ENCODE measurements around the gene GPX4. TPM values are rescaled to one million over a fixed set of nuclear protein-coding genes. Genes with fewer than 3 reads are reported as not detected.

Gene GPX4
- total RNA-seq, 1 experiment from 2014 or later: 577 TPM

GRCh38 chr19:1105008-1105872 lies 1.4 kb downstream of the GPX4 start:
- no peak for DNase-seq (ENCODE audit: low read depth, low spot score)
- Histone ChIP-seq H3K27me3 (ENCODE audit: control insufficient read depth, insufficient read depth, low read length) (no peaks in the 10 kb centered on the region), H3K27ac (ENCODE audit: low read length) (peak overlapping the region; percentile 83), H3K9me3 (ENCODE audit: control insufficient read depth, insufficient read depth, low read depth, low read length) (no peaks in the 10 kb centered on the region), H3K4me1 (ENCODE audit: control insufficient read depth, insufficient read depth, low read length) (peaks cover 36% of the 10 kb centered on the region), H3K4me3 (ENCODE audit: low read depth in 2 of 2, low read length in 2 of 2) (peak overlapping the region; percentile 58 to 62), H3K36me3 (ENCODE audit: control insufficient read depth, insufficient read depth, low read length) (no peaks in the 10 kb centered on the region; the same call in 1 of the 2 replicates)
- ChIA-PET CTCF (interaction anchor here (0.6 kb wide), 1 partner anchor 86 kb away, joined by 3 read pairs; no protein-coding TSS in a partner anchor), POLR2A (interaction anchor here (0.6 kb wide), 1 partner anchor 90 kb away, joined by 3 read pairs; no protein-coding TSS in a partner anchor)
- intact Hi-C loops (cut with micrococcal nuclease; ENCODE audit: unreplicated experiment): no loop called here
- BruUV-seq (replicated peaks): TSS peak; percentile 93
- TF ChIP-seq SIN3A (IDR thresholded peaks at IDR 0.05; ENCODE audit: borderline replicate concordance, insufficient read depth, low read depth, low read length) (no peak), TCF7L2 (IDR thresholded peaks at IDR 0.05; ENCODE audit: low read depth, low read length) (peak; percentile 93), POLR2AphosphoS5 (IDR thresholded peaks at IDR 0.05; ENCODE audit: low read depth, low read length) (peak; percentile 62)
- TF ChIP-seq, protein P1, sequence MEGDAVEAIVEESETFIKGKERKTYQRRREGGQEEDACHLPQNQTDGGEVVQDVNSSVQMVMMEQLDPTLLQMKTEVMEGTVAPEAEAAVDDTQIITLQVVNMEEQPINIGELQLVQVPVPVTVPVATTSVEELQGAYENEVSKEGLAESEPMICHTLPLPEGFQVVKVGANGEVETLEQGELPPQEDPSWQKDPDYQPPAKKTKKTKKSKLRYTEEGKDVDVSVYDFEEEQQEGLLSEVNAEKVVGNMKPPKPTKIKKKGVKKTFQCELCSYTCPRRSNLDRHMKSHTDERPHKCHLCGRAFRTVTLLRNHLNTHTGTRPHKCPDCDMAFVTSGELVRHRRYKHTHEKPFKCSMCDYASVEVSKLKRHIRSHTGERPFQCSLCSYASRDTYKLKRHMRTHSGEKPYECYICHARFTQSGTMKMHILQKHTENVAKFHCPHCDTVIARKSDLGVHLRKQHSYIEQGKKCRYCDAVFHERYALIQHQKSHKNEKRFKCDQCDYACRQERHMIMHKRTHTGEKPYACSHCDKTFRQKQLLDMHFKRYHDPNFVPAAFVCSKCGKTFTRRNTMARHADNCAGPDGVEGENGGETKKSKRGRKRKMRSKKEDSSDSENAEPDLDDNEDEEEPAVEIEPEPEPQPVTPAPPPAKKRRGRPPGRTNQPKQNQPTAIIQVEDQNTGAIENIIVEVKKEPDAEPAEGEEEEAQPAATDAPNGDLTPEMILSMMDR (IDR thresholded peaks at IDR 0.05): no peak
- TF ChIP-seq, protein P2, sequence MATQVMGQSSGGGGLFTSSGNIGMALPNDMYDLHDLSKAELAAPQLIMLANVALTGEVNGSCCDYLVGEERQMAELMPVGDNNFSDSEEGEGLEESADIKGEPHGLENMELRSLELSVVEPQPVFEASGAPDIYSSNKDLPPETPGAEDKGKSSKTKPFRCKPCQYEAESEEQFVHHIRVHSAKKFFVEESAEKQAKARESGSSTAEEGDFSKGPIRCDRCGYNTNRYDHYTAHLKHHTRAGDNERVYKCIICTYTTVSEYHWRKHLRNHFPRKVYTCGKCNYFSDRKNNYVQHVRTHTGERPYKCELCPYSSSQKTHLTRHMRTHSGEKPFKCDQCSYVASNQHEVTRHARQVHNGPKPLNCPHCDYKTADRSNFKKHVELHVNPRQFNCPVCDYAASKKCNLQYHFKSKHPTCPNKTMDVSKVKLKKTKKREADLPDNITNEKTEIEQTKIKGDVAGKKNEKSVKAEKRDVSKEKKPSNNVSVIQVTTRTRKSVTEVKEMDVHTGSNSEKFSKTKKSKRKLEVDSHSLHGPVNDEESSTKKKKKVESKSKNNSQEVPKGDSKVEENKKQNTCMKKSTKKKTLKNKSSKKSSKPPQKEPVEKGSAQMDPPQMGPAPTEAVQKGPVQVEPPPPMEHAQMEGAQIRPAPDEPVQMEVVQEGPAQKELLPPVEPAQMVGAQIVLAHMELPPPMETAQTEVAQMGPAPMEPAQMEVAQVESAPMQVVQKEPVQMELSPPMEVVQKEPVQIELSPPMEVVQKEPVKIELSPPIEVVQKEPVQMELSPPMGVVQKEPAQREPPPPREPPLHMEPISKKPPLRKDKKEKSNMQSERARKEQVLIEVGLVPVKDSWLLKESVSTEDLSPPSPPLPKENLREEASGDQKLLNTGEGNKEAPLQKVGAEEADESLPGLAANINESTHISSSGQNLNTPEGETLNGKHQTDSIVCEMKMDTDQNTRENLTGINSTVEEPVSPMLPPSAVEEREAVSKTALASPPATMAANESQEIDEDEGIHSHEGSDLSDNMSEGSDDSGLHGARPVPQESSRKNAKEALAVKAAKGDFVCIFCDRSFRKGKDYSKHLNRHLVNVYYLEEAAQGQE (IDR thresholded peaks at IDR 0.05; ENCODE audit: insufficient read depth in 1 of 2, low read depth in 2 of 2, low read length in 1 of 2): no peak
- in situ Hi-C loops (cut with HindIII; ENCODE audit: low pct_unique_long_range_greater_than_20kb, low sequenced_read_pairs): no loop called here
- no peak for ATAC-seq

DNA sequence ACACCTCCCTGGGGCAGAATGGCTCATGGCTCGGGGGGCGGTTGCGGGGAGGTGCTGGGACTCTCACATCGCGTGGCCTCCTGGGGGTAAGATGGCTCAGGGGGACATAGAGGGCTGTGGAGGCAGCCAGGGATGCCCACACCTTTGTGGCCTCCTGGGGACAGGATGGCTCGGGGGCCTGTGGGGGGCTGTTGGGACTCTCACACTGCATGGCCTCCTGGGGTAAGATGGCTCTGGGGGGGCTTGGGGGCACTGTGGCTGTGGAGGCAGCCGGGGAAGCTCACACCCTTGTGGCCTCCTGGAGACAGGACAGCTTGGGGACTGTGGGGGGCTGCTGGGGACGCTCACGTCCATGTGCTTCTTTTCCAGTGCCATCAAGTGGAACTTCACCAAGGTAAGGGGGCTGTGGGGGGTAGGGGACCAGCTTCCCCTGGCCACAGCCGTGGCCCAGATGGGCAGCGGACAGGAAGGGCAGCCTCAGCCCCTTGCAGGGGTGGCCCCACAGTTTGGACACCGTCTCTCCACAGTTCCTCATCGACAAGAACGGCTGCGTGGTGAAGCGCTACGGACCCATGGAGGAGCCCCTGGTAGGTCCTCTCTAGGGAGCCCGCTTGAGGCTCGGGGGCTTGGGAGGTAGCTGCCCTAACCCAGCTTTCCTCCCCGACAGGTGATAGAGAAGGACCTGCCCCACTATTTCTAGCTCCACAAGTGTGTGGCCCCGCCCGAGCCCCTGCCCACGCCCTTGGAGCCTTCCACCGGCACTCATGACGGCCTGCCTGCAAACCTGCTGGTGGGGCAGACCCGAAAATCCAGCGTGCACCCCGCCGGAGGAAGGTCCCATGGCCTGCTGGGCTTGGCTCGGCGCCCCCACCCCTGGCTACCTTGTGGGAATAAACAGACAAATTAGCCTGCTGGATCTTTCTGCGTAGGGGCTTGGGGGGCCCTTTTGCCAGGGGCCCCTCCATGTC lies 2.4 kb downstream of the GPX4 start:
- DNase-seq (ENCODE audit: low read depth, low spot score) (no peak), ATAC-seq (no peak)
- no peaks in the 10 kb centered on the region for H3K27me3 ChIP-seq (ENCODE audit: control insufficient read depth, insufficient read depth, low read length)
- H3K27ac ChIP-seq (ENCODE audit: low read length): peak overlapping the region; percentile 83
- no peak; the same call in 1 of the 2 replicates for TF ChIP-seq TCF7L2 (IDR thresholded peaks at IDR 0.05; ENCODE audit: low read depth, low read length)
- TF ChIP-seq POLR2AphosphoS5 (IDR thresholded peaks at IDR 0.05; ENCODE audit: low read depth, low read length): peak; percentile 49
- TF ChIP-seq, protein P2 (IDR thresholded peaks at IDR 0.05; ENCODE audit: insufficient read depth in 1 of 2, low read depth in 2 of 2, low read length in 1 of 2): no peak
- TF ChIP-seq, protein P1 (IDR thresholded peaks at IDR 0.05): no peak
- TF ChIP-seq SIN3A (IDR thresholded peaks at IDR 0.05; ENCODE audit: borderline replicate concordance, insufficient read depth, low read depth, low read length): 0 out of 2 replicates have a peak, but pooled peaks have one; percentile 46
- H3K9me3 ChIP-seq (ENCODE audit: control insufficient read depth, insufficient read depth, low read depth, low read length): no peaks in the 10 kb centered on the region
- in situ Hi-C loops (cut with HindIII; ENCODE audit: low pct_unique_long_range_greater_than_20kb, low sequenced_read_pairs) (no loop called here), intact Hi-C loops (cut with micrococcal nuclease; ENCODE audit: unreplicated experiment) (no loop called here)
- peaks cover 43% of the 10 kb centered on the region for H3K4me1 ChIP-seq (ENCODE audit: control insufficient read depth, insufficient read depth, low read length)
- ChIA-PET POLR2A (interaction anchor here (0.6 kb wide), 2 partner anchors 19 to 91 kb away, joined by 3 read pairs; no protein-coding TSS in a partner anchor), CTCF (interaction anchor here (0.5 to 0.6 kb wide), 2 partner anchors 87 to 138 kb away, joined by 3 read pairs; no protein-coding TSS in a partner anchor)
- H3K36me3 ChIP-seq (ENCODE audit: control insufficient read depth, insufficient read depth, low read length): no peaks in the 10 kb centered on the region; the same call in 1 of the 2 replicates
- peak overlapping the region; percentile 58 to 62 for H3K4me3 ChIP-seq (ENCODE audit: low read depth in 2 of 2, low read length in 2 of 2)
- BruUV-seq (replicated peaks): no TSS peak

Measured in Panc1 (cell line).